Naive B cell (primary cell): ENCODE measurements around the gene DDX42. TPM values are rescaled to one million over a fixed set of nuclear protein-coding genes. Genes with fewer than 3 reads are reported as not detected.
"Not testable (repeated sequence)": the region's sequence is repeated elsewhere in the genome, so short reads cannot be mapped to it uniquely, and the experiment has no call there.

Experiments used
- ATAC-seq, 2 donors: fragments of 150-1000 bp; cut with Tn5 transposase; 2 replicates each; pipeline ENCODE4 v1.10.0; 2021; ENCODE audit warnings: low read depth in 2 of 2, mild to moderate bottlenecking in 2 of 2, moderate library complexity in 2 of 2
- DNase-seq: peaks from one replicate; pipeline ENCODE4 v3.0.0; 2022
- H3K27ac Mint-ChIP-seq, 6 donors: one replicate each; pipeline ENCODE4 v1.8.0; 2020 to 2022; ENCODE audit warnings: mild to moderate bottlenecking in 6 of 6, mixed read lengths in 6 of 6, moderate library complexity in 5 of 6, inconsistent platforms in 2 of 6
- H3K27me3 Mint-ChIP-seq, 3 donors: one replicate each; pipeline ENCODE4 v1.8.0; 2021 to 2022; ENCODE audit warnings: mixed read lengths in 3 of 3, mild to moderate bottlenecking in 1 of 3
- H3K36me3 Mint-ChIP-seq, 2 donors: one replicate each; pipeline ENCODE4 v1.8.0; 2020 to 2022; ENCODE audit warnings: mixed read lengths in 2 of 2, inconsistent platforms in 1 of 2, mild to moderate bottlenecking in 1 of 2
- H3K4me1 Mint-ChIP-seq, 3 donors: one replicate each; pipeline ENCODE4 v1.8.0; 2020 to 2022; ENCODE audit warnings: mixed read lengths in 3 of 3, inconsistent platforms in 1 of 3, mild to moderate bottlenecking in 1 of 3, moderate library complexity in 1 of 3
- H3K4me3 Mint-ChIP-seq, 8 donors: one replicate each; pipeline ENCODE4 v1.8.0; 2020 to 2022; ENCODE audit warnings: mild to moderate bottlenecking in 8 of 8, mixed read lengths in 8 of 8, moderate library complexity in 8 of 8, inconsistent platforms in 2 of 8
- H3K9me3 Mint-ChIP-seq, 7 donors: one replicate each; pipeline ENCODE4 v1.8.0; 2020 to 2022; ENCODE audit warnings: mixed read lengths in 7 of 7, mild to moderate bottlenecking in 5 of 7, inconsistent platforms in 2 of 7, moderate library complexity in 1 of 7
- polyA plus RNA-seq, 6 donors: library from polyadenylated mRNA; unstranded; fragments of 300-500 nt; fragmentation: Illumina TruSeq; gene quantifications; one replicate each; pipeline ENCODE4 v1.2.3, GENCODE V29; 2021; ENCODE audit warnings: low read depth in 6 of 6

Gene DDX42
- polyA plus RNA-seq, 6 donors from 2014 or later: 6.3 to 24.1 (median 13.5) TPM

DNA sequence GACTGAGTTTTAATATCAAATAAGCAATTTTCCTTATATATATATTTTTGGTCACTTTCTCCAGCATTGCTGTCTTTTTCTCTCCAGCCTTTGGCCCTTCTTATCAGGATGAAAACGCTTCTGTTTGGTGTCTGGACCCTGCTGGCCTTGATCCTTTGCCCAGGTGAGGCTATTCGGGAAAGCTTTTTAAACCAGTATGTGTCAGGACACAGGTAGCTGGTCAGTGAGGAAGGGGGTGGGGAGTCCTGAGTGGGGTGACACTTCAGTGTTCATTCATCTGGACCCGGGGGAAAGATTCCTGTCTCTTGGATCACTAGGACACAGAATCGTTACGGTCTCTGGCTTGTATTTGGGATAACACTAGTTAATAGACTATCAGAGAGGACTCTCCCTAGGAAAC lies 80.7 kb downstream of the DDX42 start:
- ATAC-seq (no peak), DNase-seq (no peak)
- Mint-ChIP-seq H3K4me1 (peaks cover 1 to 2% (median 1%) of the 10 kb centered on the region in 3 donors), H3K27me3 (no peaks in the 10 kb centered on the region), H3K27ac (no peak overlapping the region), H3K9me3 (no peaks in the 10 kb centered on the region), H3K4me3 (no peak overlapping the region), H3K36me3 (no peaks in the 10 kb centered on the region)

DNA sequence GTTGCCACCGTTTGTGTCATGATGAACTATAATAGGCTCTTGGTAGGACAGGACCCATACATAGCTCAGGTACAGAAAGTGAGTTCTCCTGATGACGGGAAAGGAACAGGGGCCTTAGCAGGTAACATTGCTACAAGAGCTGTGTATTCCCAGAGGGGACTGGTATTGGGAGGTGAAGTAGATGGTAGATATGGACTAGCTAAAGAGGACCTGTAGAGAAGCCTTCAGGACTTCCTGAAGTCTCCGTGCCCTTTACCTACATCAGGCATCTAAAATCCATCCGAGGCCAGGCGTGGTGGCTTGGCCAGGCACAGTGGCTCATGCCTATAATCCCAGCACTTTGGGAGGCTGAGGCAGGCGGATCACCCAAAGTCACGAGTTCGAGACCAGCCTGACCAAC lies 81.2 kb downstream of the DDX42 start:
- ATAC-seq (no peak), DNase-seq (no peak)
- Mint-ChIP-seq H3K4me1 (peaks cover 0 to 2% (median 0%) of the 10 kb centered on the region in 3 donors), H3K9me3 (no peaks in the 10 kb centered on the region), H3K4me3 (no peak overlapping the region), H3K27ac (no peak overlapping the region), H3K36me3 (no peaks in the 10 kb centered on the region), H3K27me3 (no peaks in the 10 kb centered on the region)

- H3K9me3 Mint-ChIP-seq, ATAC-seq, H3K27ac Mint-ChIP-seq, H3K4me1 Mint-ChIP-seq, DNase-seq, H3K36me3 Mint-ChIP-seq, H3K4me3 Mint-ChIP-seq, H3K27me3 Mint-ChIP-seq: not testable (repeated sequence)
Observed at GRCh38 chr17:63856425-63856824, 82.5 kb downstream of the DDX42 start.

- H3K4me3 Mint-ChIP-seq: no peak overlapping the region
- H3K9me3 Mint-ChIP-seq: no peaks in the 10 kb centered on the region
- no peaks in the 10 kb centered on the region for H3K36me3 Mint-ChIP-seq
- H3K27me3 Mint-ChIP-seq: no peaks in the 10 kb centered on the region
- DNase-seq (no peak), ATAC-seq (no peak)
- H3K27ac Mint-ChIP-seq: no peak overlapping the region
- peaks cover 0 to 2% (median 0%) of the 10 kb centered on the region in 3 donors for H3K4me1 Mint-ChIP-seq
Observed at GRCh38 chr17:63859257-63859656, 85.3 kb downstream of the DDX42 start.

GRCh38 chr17:63866625-63867024 lies 92.7 kb downstream of the DDX42 start:
- H3K27ac Mint-ChIP-seq: peak overlapping the region in 2 of 6 donors; percentile 76 to 92
- H3K4me3 Mint-ChIP-seq, H3K36me3 Mint-ChIP-seq, DNase-seq, H3K4me1 Mint-ChIP-seq, H3K27me3 Mint-ChIP-seq, ATAC-seq, H3K9me3 Mint-ChIP-seq: not testable (repeated sequence)

Other genes with a start within 250 kb of the DDX42 start
- gene DCAF7, start 223.7 kb upstream of the DDX42 start, polyA plus RNA-seq: 10 to 100 TPM; 58.6 to 88.5 (median 79.1) TPM
- 10 to 100 TPM; 14.9 to 19.7 (median 16.8) TPM for gene TACO1, start 173.3 kb upstream of the DDX42 start, polyA plus RNA-seq
- gene MAP3K3, start 151.8 kb upstream of the DDX42 start, polyA plus RNA-seq: 10 to 100 TPM; 20.8 to 39.1 (median 28.7) TPM
- gene LIMD2, start 74.0 kb upstream of the DDX42 start, polyA plus RNA-seq: 100 to 1,000 TPM; 557 to 994 (median 667) TPM
- gene STRADA, start 32.4 kb upstream of the DDX42 start, polyA plus RNA-seq: 10 to 100 TPM; 21.1 to 33.2 (median 26.3) TPM
- gene CCDC47, start 573 bp upstream of the DDX42 start, polyA plus RNA-seq: 10 to 100 TPM; 27.1 to 46.1 (median 36.3) TPM
- 100 to 1,000 TPM; 107 to 220 (median 118) TPM for gene PSMC5, start 53.3 kb downstream of the DDX42 start, polyA plus RNA-seq
- gene FTSJ3, start 53.5 kb downstream of the DDX42 start, polyA plus RNA-seq: 10 to 100 TPM in 5 of 6 donors, 1 to 10 TPM in 1; 3.8 to 35.5 (median 22.2) TPM
- 100 to 1,000 TPM in 2 of 6 donors, 10 to 100 TPM in 4; 62.0 to 142 (median 95.1) TPM for gene SMARCD2, start 68.5 kb downstream of the DDX42 start, polyA plus RNA-seq
- gene CSH2, start 99.5 kb downstream of the DDX42 start, polyA plus RNA-seq: not detected
- gene GH2, start 107.8 kb downstream of the DDX42 start, polyA plus RNA-seq: not detected
- not detected for gene CSH1, start 122.4 kb downstream of the DDX42 start, polyA plus RNA-seq
- not detected for gene CSHL1, start 137.1 kb downstream of the DDX42 start, polyA plus RNA-seq
- 1 to 10 TPM in 1 of 6 donors, not detected in 5; 1.8 TPM for gene GH1, start 144.7 kb downstream of the DDX42 start, polyA plus RNA-seq
- gene CD79B, start 158.2 kb downstream of the DDX42 start, polyA plus RNA-seq: 1,000 to 10,000 TPM; 2,263 to 2,851 (median 2,433) TPM
- gene SCN4A, start 198.7 kb downstream of the DDX42 start, polyA plus RNA-seq: 1 to 10 TPM in 3 of 6 donors, under 1 TPM in 2, not detected in 1; 0.89 to 1.4 (median 1.1) TPM
- 1 to 10 TPM; 3.5 to 6.8 (median 5.8) TPM for gene PRR29, start 224.2 kb downstream of the DDX42 start, polyA plus RNA-seq
- 100 to 1,000 TPM; 214 to 346 (median 290) TPM for gene ICAM2, start 246.5 kb downstream of the DDX42 start, polyA plus RNA-seq